Parathyroid adenoma (tissue), 2 donors: ENCODE results near the gene SEC31B.

ENCODE experiments used
- H2AFZ ChIP-seq: fragments of 300-600 bp; sonication (generic); one replicate; pipeline ENCODE4 v1.7.0; 2017; ENCODE audit warnings: antibody characterized with exemption, mild to moderate bottlenecking
- H3K27ac ChIP-seq: fragments of 300-600 bp; sonication (generic); one replicate; pipeline ENCODE4 v1.7.0; 2017
- H3K27me3 ChIP-seq: fragments of 300-600 bp; sonication (generic); one replicate; pipeline ENCODE4 v1.7.0; 2017; ENCODE audit warnings: low read length; ENCODE audit not compliant: control insufficient read depth, insufficient read depth
- H3K36me3 ChIP-seq: fragments of 300-600 bp; sonication (generic); one replicate; pipeline ENCODE4 v1.7.0; 2017; ENCODE audit warnings: low read length; ENCODE audit not compliant: control insufficient read depth, insufficient read depth
- H3K4me1 ChIP-seq: fragments of 300-600 bp; sonication (generic); one replicate; pipeline ENCODE4 v1.7.0; 2017; ENCODE audit warnings: control low read depth
- H3K4me2 ChIP-seq: fragments of 300-600 bp; sonication (generic); one replicate; pipeline ENCODE4 v1.7.0; 2017; ENCODE audit warnings: low read length
- H3K4me3 ChIP-seq: fragments of 300-600 bp; sonication (generic); one replicate; pipeline ENCODE4 v1.7.0; 2017; ENCODE audit warnings: low read depth, low read length
- H3K79me2 ChIP-seq: fragments of 300-600 bp; sonication (generic); one replicate; pipeline ENCODE4 v1.7.0; 2017; ENCODE audit warnings: control low read depth
- H3K9ac ChIP-seq: fragments of 300-600 bp; sonication (generic); one replicate; pipeline ENCODE4 v1.7.0; 2017; ENCODE audit warnings: mild to moderate bottlenecking
- H3K9me3 ChIP-seq: fragments of 300-600 bp; sonication (generic); one replicate; pipeline ENCODE4 v1.7.0; 2017; ENCODE audit warnings: low read length; ENCODE audit not compliant: control insufficient read depth
- TF ChIP-seq, protein P1 (sequence below): fragments of 300-600 bp; sonication (generic); IDR thresholded peaks from one replicate; pipeline ENCODE4 v1.7.0; 2017; ENCODE audit warnings: antibody characterized with exemption, mild to moderate bottlenecking
- donor health status: primary hyperparathyroidism.

The SEC31B gene, protein sequence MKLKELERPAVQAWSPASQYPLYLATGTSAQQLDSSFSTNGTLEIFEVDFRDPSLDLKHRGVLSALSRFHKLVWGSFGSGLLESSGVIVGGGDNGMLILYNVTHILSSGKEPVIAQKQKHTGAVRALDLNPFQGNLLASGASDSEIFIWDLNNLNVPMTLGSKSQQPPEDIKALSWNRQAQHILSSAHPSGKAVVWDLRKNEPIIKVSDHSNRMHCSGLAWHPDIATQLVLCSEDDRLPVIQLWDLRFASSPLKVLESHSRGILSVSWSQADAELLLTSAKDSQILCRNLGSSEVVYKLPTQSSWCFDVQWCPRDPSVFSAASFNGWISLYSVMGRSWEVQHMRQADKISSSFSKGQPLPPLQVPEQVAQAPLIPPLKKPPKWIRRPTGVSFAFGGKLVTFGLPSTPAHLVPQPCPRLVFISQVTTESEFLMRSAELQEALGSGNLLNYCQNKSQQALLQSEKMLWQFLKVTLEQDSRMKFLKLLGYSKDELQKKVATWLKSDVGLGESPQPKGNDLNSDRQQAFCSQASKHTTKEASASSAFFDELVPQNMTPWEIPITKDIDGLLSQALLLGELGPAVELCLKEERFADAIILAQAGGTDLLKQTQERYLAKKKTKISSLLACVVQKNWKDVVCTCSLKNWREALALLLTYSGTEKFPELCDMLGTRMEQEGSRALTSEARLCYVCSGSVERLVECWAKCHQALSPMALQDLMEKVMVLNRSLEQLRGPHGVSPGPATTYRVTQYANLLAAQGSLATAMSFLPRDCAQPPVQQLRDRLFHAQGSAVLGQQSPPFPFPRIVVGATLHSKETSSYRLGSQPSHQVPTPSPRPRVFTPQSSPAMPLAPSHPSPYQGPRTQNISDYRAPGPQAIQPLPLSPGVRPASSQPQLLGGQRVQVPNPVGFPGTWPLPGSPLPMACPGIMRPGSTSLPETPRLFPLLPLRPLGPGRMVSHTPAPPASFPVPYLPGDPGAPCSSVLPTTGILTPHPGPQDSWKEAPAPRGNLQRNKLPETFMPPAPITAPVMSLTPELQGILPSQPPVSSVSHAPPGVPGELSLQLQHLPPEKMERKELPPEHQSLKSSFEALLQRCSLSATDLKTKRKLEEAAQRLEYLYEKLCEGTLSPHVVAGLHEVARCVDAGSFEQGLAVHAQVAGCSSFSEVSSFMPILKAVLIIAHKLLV

DNA sequence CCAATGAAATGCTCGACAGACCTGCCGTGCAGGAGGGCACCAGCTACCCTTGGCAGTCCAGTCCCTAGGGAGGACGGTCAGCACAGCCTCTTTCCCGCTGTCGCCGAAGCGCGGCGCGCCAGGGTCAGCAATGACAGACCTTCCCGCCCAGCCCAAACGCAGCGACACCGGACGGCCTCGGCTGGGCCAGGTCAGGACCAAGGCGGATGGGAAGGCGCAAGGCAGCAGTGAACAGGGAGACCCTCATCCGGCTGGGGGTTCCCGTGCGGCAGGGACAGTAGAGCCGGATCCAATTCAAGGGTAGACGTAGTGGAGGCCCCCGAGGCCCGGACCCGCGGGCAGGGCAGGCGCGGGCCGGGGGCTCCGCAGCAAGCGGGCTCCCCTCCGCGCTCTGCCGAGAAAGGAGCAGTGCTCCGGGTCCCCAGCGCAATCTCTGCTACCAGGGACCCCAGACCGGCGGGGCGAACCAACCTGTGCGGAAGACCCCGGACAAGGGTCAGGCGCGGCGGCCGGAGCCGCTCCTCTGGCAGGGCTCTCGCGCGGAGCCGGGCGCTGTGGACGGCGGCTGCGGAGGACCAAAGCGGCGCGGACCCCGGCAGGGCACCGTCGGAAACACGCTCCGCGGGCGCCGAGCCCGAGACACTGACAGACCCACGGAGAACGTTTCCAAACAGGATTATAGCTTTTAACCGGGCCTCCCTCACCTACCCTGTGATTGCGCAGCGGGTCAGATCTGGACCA, at the start of gene SEC31B:
SEC31B (minus strand) TSS at position 551 of the 741 bp plus-strand sequence. CDS start 2,909 bp downstream, outside the sequence.
- Histone ChIP-seq H3K79me2 (no peaks in the 10 kb centered on the region), H3K4me2 (peak within 1 kb of the TSS; percentile 25), H3K27ac (no peak within 1 kb of the TSS), H3K36me3 (no peaks in the 10 kb centered on the region), H3K9ac (no peak within 1 kb of the TSS), H3K9me3 (no peaks in the 10 kb centered on the region), H3K4me1 (no peaks in the 10 kb centered on the region), H3K27me3 (no peaks in the 10 kb centered on the region), H2AFZ (peak within 1 kb of the TSS; percentile 2), H3K4me3 (no peak within 1 kb of the TSS)
- TF ChIP-seq, protein P1, sequence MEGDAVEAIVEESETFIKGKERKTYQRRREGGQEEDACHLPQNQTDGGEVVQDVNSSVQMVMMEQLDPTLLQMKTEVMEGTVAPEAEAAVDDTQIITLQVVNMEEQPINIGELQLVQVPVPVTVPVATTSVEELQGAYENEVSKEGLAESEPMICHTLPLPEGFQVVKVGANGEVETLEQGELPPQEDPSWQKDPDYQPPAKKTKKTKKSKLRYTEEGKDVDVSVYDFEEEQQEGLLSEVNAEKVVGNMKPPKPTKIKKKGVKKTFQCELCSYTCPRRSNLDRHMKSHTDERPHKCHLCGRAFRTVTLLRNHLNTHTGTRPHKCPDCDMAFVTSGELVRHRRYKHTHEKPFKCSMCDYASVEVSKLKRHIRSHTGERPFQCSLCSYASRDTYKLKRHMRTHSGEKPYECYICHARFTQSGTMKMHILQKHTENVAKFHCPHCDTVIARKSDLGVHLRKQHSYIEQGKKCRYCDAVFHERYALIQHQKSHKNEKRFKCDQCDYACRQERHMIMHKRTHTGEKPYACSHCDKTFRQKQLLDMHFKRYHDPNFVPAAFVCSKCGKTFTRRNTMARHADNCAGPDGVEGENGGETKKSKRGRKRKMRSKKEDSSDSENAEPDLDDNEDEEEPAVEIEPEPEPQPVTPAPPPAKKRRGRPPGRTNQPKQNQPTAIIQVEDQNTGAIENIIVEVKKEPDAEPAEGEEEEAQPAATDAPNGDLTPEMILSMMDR, result no peak

DNA sequence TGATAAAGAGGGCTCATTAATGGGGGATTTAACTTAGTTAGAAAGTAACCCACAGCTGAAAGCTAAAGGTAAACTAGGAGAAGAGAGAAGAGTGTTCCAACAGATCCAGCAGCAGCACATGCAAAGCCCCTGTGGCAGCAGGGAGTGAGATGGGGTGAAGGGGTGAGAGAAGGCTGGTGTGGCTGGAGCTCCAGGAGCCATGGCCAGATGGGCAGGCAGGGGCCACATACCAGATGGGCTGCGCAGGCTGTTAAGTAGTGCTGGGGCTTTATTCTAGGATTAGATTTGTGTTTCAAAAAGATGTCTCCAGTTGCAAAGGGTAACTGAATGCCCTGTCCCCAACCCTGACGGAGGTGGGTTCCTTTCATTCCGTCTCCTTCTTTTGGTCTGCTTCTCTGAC, 49.3 kb upstream of the SEC31B start:
- H3K9ac ChIP-seq, result no peak overlapping the region
- TF ChIP-seq, protein P1, result no peak
- H3K27ac ChIP-seq, result no peak overlapping the region
- no peak overlapping the region for H3K4me2 ChIP-seq
- H3K9me3 ChIP-seq, result no peaks in the 10 kb centered on the region
- no peaks in the 10 kb centered on the region for H3K79me2 ChIP-seq
- no peak overlapping the region for H2AFZ ChIP-seq
- no peaks in the 10 kb centered on the region for H3K36me3 ChIP-seq
- no peaks in the 10 kb centered on the region for H3K27me3 ChIP-seq
- H3K4me1 ChIP-seq, result no peaks in the 10 kb centered on the region
- no peak overlapping the region for H3K4me3 ChIP-seq

DNA sequence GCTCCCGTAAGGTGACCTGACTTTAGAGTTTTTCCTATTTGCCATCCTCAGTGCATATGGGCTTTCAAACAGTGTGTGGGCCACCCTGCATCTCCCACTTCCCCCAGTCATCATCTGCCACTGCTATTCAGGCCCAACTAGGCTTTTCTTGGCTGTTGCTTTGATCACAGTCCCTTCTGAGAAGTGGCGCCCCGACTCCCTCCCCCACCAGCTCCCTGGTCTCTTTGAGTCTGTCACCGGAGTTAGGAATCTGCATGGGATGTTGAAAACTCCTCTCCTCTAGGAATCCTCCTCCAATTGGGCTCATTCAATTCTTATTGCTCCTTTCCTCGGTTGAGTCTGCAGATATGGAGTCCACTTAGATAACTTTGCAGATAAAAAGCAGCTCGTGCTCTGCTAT, 48.2 kb upstream of the SEC31B start:
- no peaks in the 10 kb centered on the region for H3K4me1 ChIP-seq
- H3K4me2 ChIP-seq, result no peak overlapping the region
- no peaks in the 10 kb centered on the region for H3K36me3 ChIP-seq
- no peaks in the 10 kb centered on the region for H3K27me3 ChIP-seq
- no peak overlapping the region for H3K4me3 ChIP-seq
- no peak overlapping the region for H3K9ac ChIP-seq
- H3K9me3 ChIP-seq, result no peaks in the 10 kb centered on the region
- no peak overlapping the region for H2AFZ ChIP-seq
- no peak overlapping the region for H3K27ac ChIP-seq
- TF ChIP-seq, protein P1, result no peak
- no peaks in the 10 kb centered on the region for H3K79me2 ChIP-seq

DNA sequence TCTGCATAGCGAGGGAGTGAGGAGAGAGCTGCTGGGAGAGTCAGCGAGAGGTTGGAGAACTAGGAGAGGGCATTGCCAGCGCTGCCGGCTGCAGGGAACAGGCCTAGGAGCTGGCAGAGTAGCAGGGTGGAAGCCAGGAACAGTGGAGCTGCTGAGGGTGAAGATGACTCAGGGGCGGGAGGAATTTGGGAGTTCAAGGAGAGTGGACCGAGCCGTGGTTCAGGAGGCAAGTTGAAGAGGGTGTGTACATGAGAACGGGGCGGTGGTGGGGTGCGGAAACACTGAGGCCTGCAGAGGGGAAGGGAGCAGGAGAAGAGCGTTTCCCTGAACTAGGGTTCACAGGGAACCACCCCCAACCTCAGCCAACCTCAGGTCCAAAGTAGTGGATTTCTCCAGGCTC, 47.6 kb upstream of the SEC31B start:
- no peaks in the 10 kb centered on the region for H3K27me3 ChIP-seq
- H3K4me2 ChIP-seq, result no peak overlapping the region
- H3K27ac ChIP-seq, result no peak overlapping the region
- no peaks in the 10 kb centered on the region for H3K79me2 ChIP-seq
- H3K4me1 ChIP-seq, result no peaks in the 10 kb centered on the region
- no peaks in the 10 kb centered on the region for H3K36me3 ChIP-seq
- H2AFZ ChIP-seq, result no peak overlapping the region
- no peaks in the 10 kb centered on the region for H3K9me3 ChIP-seq
- no peak overlapping the region for H3K4me3 ChIP-seq
- TF ChIP-seq, protein P1, result no peak
- no peak overlapping the region for H3K9ac ChIP-seq
